Measurements from ENCODE around the gene DUS1L. TPM values are rescaled to one million over a fixed set of nuclear protein-coding genes. Genes with fewer than 3 reads are reported as not detected.
A peak's percentile ranks its signal among the peaks of the same experiment; 100 is the strongest.

The DUS1L gene
- polyA plus RNA-seq, 1 of the 3 experiments (the other 2 are of a cell fraction): 163 TPM

DNA sequence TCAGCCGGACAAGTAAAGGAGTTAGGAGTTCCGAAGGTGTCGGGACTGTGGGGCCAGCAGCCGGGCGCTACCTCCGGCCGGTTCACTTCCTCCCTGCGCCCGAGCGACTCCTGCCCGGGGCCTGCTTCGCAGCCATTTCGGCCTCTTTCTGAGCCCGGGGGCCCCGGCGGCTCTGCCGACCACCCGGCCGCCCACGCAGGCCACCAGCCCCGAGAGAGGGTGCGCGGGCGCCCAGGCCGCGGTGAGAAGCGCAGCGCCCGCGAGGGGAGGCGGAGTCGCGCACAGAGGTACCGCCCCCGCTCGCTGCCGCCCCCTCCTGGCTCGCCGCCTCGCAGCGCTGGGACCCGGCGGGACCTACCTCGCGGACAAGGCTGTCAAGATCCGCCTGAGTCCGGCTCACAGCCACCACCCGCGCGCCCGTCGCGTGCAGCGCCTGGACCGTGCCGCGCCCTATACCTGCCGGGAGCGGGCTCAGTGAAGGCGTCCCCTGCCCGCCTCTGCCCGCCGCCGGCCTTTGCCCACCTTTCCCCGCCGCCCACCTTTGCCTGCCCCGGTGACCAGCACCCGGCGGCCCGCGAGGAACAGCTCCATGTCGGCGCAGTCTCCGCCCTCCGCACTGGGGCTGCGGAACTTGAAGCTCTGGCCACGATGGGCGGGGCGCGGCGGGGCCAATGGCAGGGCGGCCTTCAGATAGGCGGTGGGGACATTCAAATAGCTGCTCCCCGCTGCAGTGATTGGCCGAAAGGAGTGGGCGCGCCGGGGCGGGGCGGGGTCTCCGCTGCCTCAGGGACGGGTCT, 28.3 kb downstream of the DUS1L start, which contains the start of gene DCXR (continued):
- TF ChIP-seq, protein P1, sequence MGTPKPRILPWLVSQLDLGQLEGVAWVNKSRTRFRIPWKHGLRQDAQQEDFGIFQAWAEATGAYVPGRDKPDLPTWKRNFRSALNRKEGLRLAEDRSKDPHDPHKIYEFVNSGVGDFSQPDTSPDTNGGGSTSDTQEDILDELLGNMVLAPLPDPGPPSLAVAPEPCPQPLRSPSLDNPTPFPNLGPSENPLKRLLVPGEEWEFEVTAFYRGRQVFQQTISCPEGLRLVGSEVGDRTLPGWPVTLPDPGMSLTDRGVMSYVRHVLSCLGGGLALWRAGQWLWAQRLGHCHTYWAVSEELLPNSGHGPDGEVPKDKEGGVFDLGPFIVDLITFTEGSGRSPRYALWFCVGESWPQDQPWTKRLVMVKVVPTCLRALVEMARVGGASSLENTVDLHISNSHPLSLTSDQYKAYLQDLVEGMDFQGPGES (IDR thresholded peaks at IDR 0.05; ENCODE audit: low read depth, low read length): peak; percentile 56
- TF ChIP-seq, protein P2, sequence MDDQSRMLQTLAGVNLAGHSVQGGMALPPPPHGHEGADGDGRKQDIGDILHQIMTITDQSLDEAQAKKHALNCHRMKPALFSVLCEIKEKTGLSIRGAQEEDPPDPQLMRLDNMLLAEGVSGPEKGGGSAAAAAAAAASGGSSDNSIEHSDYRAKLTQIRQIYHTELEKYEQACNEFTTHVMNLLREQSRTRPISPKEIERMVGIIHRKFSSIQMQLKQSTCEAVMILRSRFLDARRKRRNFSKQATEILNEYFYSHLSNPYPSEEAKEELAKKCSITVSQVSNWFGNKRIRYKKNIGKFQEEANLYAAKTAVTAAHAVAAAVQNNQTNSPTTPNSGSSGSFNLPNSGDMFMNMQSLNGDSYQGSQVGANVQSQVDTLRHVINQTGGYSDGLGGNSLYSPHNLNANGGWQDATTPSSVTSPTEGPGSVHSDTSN (IDR thresholded peaks at IDR 0.05): peak; percentile 84
- TF ChIP-seq FOXM1 (IDR thresholded peaks at IDR 0.05; ENCODE audit: low read depth) (no peak), RXRA (IDR thresholded peaks at IDR 0.05; ENCODE audit: borderline replicate concordance, low read depth) (no peak), RAD21 (IDR thresholded peaks at IDR 0.05; ENCODE audit: low read length) (peak; percentile 44), RFX5 (IDR thresholded peaks at IDR 0.05; ENCODE audit: low read length) (no peak; the same call in 1 of the 2 replicates), NRF1 (IDR thresholded peaks at IDR 0.05; ENCODE audit: low read depth, low read length) (peak; percentile 72), YY1 (IDR thresholded peaks at IDR 0.05; ENCODE audit: low read depth) (peak; percentile 65; the same call in 1 of the 2 replicates), SMC3 (IDR thresholded peaks at IDR 0.05; ENCODE audit: low read depth, low read length) (peak; percentile 58), POLR2AphosphoS5 (IDR thresholded peaks at IDR 0.05; ENCODE audit: low read depth, low read length) (peak; percentile 82), EP300 (IDR thresholded peaks at IDR 0.05; ENCODE audit: borderline replicate concordance in 1 of 2, low read depth in 1 of 2, low read length in 1 of 2) (no peak), MEF2A (IDR thresholded peaks at IDR 0.05; ENCODE audit: borderline replicate concordance, low read depth) (no peak), CHD2 (IDR thresholded peaks at IDR 0.05; ENCODE audit: low read length, partially characterized antibody) (peak; percentile 21), FOSL2 (IDR thresholded peaks at IDR 0.05; ENCODE audit: borderline replicate concordance, low read depth) (no peak)
- TF ChIP-seq, protein P3, sequence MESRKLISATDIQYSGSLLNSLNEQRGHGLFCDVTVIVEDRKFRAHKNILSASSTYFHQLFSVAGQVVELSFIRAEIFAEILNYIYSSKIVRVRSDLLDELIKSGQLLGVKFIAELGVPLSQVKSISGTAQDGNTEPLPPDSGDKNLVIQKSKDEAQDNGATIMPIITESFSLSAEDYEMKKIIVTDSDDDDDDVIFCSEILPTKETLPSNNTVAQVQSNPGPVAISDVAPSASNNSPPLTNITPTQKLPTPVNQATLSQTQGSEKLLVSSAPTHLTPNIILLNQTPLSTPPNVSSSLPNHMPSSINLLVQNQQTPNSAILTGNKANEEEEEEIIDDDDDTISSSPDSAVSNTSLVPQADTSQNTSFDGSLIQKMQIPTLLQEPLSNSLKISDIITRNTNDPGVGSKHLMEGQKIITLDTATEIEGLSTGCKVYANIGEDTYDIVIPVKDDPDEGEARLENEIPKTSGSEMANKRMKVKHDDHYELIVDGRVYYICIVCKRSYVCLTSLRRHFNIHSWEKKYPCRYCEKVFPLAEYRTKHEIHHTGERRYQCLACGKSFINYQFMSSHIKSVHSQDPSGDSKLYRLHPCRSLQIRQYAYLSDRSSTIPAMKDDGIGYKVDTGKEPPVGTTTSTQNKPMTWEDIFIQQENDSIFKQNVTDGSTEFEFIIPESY (IDR thresholded peaks at IDR 0.05; ENCODE audit: borderline replicate concordance, low read depth): no peak
- TF ChIP-seq, protein P4, sequence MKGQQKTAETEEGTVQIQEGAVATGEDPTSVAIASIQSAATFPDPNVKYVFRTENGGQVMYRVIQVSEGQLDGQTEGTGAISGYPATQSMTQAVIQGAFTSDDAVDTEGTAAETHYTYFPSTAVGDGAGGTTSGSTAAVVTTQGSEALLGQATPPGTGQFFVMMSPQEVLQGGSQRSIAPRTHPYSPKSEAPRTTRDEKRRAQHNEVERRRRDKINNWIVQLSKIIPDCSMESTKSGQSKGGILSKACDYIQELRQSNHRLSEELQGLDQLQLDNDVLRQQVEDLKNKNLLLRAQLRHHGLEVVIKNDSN (IDR thresholded peaks at IDR 0.05; ENCODE audit: borderline replicate concordance, low read depth): no peak
- TF ChIP-seq, protein P5, sequence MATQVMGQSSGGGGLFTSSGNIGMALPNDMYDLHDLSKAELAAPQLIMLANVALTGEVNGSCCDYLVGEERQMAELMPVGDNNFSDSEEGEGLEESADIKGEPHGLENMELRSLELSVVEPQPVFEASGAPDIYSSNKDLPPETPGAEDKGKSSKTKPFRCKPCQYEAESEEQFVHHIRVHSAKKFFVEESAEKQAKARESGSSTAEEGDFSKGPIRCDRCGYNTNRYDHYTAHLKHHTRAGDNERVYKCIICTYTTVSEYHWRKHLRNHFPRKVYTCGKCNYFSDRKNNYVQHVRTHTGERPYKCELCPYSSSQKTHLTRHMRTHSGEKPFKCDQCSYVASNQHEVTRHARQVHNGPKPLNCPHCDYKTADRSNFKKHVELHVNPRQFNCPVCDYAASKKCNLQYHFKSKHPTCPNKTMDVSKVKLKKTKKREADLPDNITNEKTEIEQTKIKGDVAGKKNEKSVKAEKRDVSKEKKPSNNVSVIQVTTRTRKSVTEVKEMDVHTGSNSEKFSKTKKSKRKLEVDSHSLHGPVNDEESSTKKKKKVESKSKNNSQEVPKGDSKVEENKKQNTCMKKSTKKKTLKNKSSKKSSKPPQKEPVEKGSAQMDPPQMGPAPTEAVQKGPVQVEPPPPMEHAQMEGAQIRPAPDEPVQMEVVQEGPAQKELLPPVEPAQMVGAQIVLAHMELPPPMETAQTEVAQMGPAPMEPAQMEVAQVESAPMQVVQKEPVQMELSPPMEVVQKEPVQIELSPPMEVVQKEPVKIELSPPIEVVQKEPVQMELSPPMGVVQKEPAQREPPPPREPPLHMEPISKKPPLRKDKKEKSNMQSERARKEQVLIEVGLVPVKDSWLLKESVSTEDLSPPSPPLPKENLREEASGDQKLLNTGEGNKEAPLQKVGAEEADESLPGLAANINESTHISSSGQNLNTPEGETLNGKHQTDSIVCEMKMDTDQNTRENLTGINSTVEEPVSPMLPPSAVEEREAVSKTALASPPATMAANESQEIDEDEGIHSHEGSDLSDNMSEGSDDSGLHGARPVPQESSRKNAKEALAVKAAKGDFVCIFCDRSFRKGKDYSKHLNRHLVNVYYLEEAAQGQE (IDR thresholded peaks at IDR 0.05; ENCODE audit: low read depth, low read length): 0 out of 2 replicates have a peak, but pooled peaks have one; percentile 2
- TF ChIP-seq, protein P6, sequence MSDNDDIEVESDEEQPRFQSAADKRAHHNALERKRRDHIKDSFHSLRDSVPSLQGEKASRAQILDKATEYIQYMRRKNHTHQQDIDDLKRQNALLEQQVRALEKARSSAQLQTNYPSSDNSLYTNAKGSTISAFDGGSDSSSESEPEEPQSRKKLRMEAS (IDR thresholded peaks at IDR 0.05; ENCODE audit: low read depth): peak; percentile 73
- TF ChIP-seq, protein P7, sequence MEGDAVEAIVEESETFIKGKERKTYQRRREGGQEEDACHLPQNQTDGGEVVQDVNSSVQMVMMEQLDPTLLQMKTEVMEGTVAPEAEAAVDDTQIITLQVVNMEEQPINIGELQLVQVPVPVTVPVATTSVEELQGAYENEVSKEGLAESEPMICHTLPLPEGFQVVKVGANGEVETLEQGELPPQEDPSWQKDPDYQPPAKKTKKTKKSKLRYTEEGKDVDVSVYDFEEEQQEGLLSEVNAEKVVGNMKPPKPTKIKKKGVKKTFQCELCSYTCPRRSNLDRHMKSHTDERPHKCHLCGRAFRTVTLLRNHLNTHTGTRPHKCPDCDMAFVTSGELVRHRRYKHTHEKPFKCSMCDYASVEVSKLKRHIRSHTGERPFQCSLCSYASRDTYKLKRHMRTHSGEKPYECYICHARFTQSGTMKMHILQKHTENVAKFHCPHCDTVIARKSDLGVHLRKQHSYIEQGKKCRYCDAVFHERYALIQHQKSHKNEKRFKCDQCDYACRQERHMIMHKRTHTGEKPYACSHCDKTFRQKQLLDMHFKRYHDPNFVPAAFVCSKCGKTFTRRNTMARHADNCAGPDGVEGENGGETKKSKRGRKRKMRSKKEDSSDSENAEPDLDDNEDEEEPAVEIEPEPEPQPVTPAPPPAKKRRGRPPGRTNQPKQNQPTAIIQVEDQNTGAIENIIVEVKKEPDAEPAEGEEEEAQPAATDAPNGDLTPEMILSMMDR (IDR thresholded peaks at IDR 0.05): peak; percentile 84
